D721Med (cell line): ENCODE data around the gene TAB3.

Experiments used
- DNase-seq: peaks from one replicate; pipeline ENCODE4 v3.0.0; 2011; ENCODE audit warnings: low spot score; ENCODE audit not compliant: insufficient read length
- FAIRE-seq: peaks from 2 replicates; lab custom pipeline; 2011; peaks lifted over from hg19 to GRCh38; lab: Jason Lieb, UNC
- CTCF ChIP-seq: IDR thresholded peaks from 2 replicates; pipeline ENCODE4 v1.5.1; 2012; ENCODE audit warnings: mild to moderate bottlenecking, control low read depth; ENCODE audit not compliant: insufficient read depth; ENCODE audit errors: missing control alignments

Gene TAB3

GRCh38 chrX:30875957-30876356 lies 13.1 kb downstream of the TAB3 start:
- FAIRE-seq = no peak
- DNase-seq = no peak
- TF ChIP-seq CTCF = no peak

GRCh38 chrX:30874851-30875250 lies 14.2 kb downstream of the TAB3 start:
- DNase-seq (no peak), FAIRE-seq (no peak)
- no peak for TF ChIP-seq CTCF

- no peak for DNase-seq
- TF ChIP-seq CTCF = no peak
- no peak for FAIRE-seq
These were observed 18.5 kb downstream of the TAB3 start for GRCh38 chrX:30870572-30870971.

GRCh38 chrX:30865612-30866011 lies 23.4 kb downstream of the TAB3 start:
- no peak for FAIRE-seq
- TF ChIP-seq CTCF = no peak
- DNase-seq = no peak

- no peak for FAIRE-seq
- DNase-seq = no peak
- no peak for TF ChIP-seq CTCF
These were observed 24.0 kb downstream of the TAB3 start for GRCh38 chrX:30865015-30865414.

- DNase-seq = no peak
- no peak for FAIRE-seq
- no peak for TF ChIP-seq CTCF
These were observed 24.7 kb downstream of the TAB3 start for GRCh38 chrX:30864383-30864785.

- FAIRE-seq (no peak), DNase-seq (no peak)
- TF ChIP-seq CTCF = no peak
These were observed 25.1 kb downstream of the TAB3 start for GRCh38 chrX:30863974-30864373.
